Mesothelial cell of epicardium (in vitro differentiated cells): Measurements from ENCODE around the gene AGAP2. TPM values are rescaled to one million over a fixed set of nuclear protein-coding genes. Genes with fewer than 3 reads are reported as not detected.
"Not testable (repeated sequence)": the region's sequence is repeated elsewhere in the genome, so short reads cannot be mapped to it uniquely, and the experiment has no call there.

Source experiments
- DNase-seq, 2 experiments: peaks; one replicate each; pipeline ENCODE4 v3.0.0; 2021; ENCODE audit warnings: low spot score in 2 of 2; ENCODE audit not compliant: unreplicated experiment in 2 of 2
- H3K27ac Mint-ChIP-seq: 2 replicates; pipeline ENCODE4 v1.8.0; 2021; ENCODE audit warnings: mixed read lengths
- H3K27me3 Mint-ChIP-seq: 2 replicates; pipeline ENCODE4 v1.8.0; 2021; ENCODE audit warnings: low read depth, mixed read lengths
- H3K36me3 Mint-ChIP-seq: 2 replicates; pipeline ENCODE4 v1.8.0; 2021; ENCODE audit warnings: mixed read lengths
- H3K4me1 Mint-ChIP-seq: 2 replicates; pipeline ENCODE4 v1.8.0; 2021; ENCODE audit warnings: mixed read lengths
- H3K4me3 Mint-ChIP-seq: 2 replicates; pipeline ENCODE4 v1.8.0; 2021; ENCODE audit warnings: mild to moderate bottlenecking, moderate library complexity, mixed read lengths
- H3K9me3 Mint-ChIP-seq: 2 replicates; pipeline ENCODE4 v1.8.0; 2021; ENCODE audit warnings: mixed read lengths
- total RNA-seq: library from RNA; stranded (reverse); gene quantifications from 3 replicates; pipeline ENCODE4 v1.2.1, GENCODE V29; 2021
- TF ChIP-seq, protein P1 (sequence below): fragments of 200-600 bp; sonication (generic); IDR thresholded peaks from one replicate; pipeline ENCODE4 v1.5.0; 2021; ENCODE audit warnings: antibody characterized with exemption; ENCODE audit not compliant: unreplicated experiment

Gene AGAP2
- total RNA-seq, 1 donor from 2014 or later: 2.8 TPM

DNA sequence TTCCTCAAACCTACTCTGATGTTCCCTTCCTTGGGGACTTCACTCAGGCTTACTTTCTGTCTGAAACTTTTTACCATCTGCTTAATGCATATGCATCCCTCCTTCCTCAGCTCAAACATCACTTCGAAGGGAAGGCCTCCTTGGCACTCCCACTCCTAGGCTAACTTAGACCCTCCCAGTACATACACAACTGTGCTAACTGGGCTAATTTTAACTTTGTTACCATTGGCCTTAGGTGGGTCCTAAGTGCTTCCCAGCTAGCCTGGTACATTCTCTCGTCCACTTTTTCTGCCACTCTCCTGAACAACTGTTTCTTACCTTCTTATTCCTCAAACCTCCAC lies 37.7 kb upstream of the AGAP2 start:
- Mint-ChIP-seq H3K4me3 (no peak overlapping the region), H3K9me3 (no peaks in the 10 kb centered on the region), H3K27ac (no peak overlapping the region), H3K4me1 (peaks cover 15% of the 10 kb centered on the region), H3K36me3 (peaks cover 2% of the 10 kb centered on the region), H3K27me3 (no peaks in the 10 kb centered on the region)
- TF ChIP-seq, protein P1, sequence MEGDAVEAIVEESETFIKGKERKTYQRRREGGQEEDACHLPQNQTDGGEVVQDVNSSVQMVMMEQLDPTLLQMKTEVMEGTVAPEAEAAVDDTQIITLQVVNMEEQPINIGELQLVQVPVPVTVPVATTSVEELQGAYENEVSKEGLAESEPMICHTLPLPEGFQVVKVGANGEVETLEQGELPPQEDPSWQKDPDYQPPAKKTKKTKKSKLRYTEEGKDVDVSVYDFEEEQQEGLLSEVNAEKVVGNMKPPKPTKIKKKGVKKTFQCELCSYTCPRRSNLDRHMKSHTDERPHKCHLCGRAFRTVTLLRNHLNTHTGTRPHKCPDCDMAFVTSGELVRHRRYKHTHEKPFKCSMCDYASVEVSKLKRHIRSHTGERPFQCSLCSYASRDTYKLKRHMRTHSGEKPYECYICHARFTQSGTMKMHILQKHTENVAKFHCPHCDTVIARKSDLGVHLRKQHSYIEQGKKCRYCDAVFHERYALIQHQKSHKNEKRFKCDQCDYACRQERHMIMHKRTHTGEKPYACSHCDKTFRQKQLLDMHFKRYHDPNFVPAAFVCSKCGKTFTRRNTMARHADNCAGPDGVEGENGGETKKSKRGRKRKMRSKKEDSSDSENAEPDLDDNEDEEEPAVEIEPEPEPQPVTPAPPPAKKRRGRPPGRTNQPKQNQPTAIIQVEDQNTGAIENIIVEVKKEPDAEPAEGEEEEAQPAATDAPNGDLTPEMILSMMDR: no peak
- no peak for DNase-seq

DNA sequence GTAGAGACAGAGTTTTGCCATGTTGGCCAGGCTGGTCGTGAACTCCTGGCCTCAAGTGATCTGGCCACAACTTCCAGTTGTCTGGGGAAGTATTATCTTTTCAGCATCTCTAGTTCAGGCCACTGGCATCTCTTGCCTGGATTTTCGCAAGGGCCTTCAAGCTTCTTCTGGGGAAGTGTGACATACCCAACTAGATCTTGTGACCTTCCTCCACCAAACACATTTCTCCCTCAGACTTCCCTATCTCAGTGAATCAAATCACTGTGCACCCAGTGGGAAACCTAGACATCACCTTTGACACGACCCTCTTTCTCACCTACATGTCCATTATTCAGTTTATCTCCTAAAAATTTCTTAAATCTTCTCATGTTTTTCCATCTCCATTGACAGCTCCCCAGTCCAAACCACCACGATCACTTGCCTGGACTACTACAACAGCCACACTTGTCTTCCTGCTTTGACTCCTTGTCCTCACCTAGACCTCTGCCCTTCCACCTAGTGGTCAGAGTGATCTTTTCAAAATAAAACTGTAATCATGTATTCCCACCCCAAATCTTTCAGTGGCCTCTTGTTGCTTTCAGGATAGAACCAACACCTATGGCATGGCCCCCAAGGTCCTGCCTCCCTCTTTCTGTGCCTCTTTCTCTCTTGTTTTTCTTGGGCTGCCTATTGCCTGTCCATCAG lies 37.2 kb upstream of the AGAP2 start:
- Mint-ChIP-seq H3K4me3 (no peak overlapping the region), H3K27me3 (no peaks in the 10 kb centered on the region), H3K27ac (no peak overlapping the region), H3K4me1 (peaks cover 17% of the 10 kb centered on the region), H3K36me3 (peaks cover 2% of the 10 kb centered on the region), H3K9me3 (no peaks in the 10 kb centered on the region)
- no peak for DNase-seq
- TF ChIP-seq, protein P1: no peak

DNA sequence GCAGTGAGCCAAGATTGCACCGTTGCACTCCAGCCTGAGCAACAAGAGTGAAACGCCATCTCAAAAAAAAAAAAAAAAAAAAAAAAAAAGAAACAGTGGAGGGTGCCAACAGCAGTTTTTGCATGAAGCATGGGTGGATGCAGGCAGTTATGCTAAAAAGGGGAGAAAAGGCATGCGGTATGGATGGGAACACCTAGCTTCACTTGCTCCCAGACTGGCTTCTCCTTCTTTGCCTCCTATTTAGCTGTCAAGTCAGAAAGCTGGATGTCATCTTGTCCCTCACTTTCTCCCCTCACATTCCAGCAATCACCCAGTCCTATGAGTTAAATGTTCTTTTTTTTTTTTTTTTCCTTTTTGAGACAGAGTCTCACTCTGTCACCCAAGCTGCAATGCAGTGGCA lies 36.5 kb upstream of the AGAP2 start:
- TF ChIP-seq, protein P1: no peak
- Mint-ChIP-seq H3K4me1 (peaks cover 17% of the 10 kb centered on the region), H3K36me3 (peaks cover 3% of the 10 kb centered on the region), H3K27me3 (no peaks in the 10 kb centered on the region), H3K9me3 (no peaks in the 10 kb centered on the region), H3K4me3 (no peak overlapping the region), H3K27ac (no peak overlapping the region)
- no peak for DNase-seq

DNA sequence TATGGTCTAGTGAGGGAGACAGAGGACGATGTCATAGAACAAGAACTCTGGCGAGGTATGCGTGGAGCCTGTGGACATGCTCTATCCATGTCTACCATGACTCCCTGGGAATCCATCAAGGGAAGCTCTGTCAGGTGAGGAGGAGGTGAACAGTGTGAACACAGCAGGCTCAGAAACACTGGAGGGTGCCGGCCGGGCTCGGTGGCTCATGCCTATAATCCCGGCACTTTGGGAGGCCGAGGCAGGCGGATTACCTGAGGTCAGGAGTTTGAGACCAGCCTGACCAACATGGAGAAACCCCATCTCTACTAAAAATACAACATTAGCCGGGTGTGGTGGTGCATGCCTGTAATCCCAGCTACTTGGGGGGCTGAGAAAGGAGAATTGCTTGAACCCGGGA lies 36.1 kb upstream of the AGAP2 start:
- not testable (repeated sequence) for H3K4me3 Mint-ChIP-seq, H3K9me3 Mint-ChIP-seq, H3K27ac Mint-ChIP-seq, H3K36me3 Mint-ChIP-seq, DNase-seq, H3K27me3 Mint-ChIP-seq
- peaks cover 17% of the 10 kb centered on the region for H3K4me1 Mint-ChIP-seq

DNA sequence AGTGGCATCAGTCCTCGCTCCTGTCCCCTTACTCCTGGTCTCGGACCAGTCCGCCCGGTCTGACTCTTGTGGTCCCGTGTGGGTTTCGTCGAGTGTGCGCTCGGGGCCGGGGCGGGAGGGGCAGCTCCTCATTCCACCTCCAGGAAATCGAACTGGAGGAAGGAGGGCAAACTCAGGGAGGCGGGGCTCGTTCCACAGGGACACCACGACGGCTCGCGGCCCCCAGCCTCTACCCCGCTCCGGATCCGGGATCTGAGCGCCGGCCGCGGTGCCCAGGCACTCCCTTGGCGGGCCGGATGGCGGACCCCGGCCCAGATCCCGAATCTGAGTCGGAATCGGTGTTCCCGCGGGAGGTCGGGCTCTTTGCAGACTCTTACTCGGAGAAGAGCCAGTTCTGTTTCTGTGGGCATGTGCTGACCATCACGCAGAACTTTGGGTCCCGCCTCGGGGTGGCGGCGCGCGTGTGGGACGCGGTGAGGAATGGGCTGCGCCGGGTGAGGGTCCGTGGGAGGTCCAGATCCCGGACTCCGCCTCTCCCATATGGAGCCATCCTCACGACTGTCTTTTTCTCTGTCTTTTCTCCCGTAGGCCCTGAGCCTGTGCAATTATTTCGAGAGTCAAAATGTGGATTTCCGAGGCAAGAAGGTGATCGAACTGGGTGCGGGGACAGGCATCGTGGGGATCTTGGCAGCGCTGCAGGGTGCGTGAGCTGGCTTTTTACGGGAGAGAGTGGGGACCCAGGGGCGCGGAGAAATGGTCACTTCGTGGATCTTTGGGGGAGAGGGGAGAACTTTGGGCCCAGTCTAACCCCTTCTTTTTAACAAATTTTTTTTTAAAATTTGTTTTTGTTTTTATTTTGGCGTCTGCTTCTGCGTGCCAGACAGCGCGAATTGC lies 34.1 kb upstream of the AGAP2 start, which contains the start of gene EEF1AKMT3:
TSS of gene EEF1AKMT3 (plus strand) at position 186 of the 894 bp plus-strand sequence. CDS start at position 297, 111 bp downstream.
- TF ChIP-seq, protein P1: no peak
- Mint-ChIP-seq H3K36me3 (peaks cover 8% of the 10 kb centered on the region), H3K27ac (peak within 1 kb of the TSS; percentile 99), H3K27me3 (peaks cover 8% of the 10 kb centered on the region), H3K4me1 (peaks cover 17% of the 10 kb centered on the region), H3K4me3 (peak within 1 kb of the TSS; percentile 92), H3K9me3 (no peaks in the 10 kb centered on the region)
- DNase-seq: peak in 1 of 2 experiments; percentile 53

DNA sequence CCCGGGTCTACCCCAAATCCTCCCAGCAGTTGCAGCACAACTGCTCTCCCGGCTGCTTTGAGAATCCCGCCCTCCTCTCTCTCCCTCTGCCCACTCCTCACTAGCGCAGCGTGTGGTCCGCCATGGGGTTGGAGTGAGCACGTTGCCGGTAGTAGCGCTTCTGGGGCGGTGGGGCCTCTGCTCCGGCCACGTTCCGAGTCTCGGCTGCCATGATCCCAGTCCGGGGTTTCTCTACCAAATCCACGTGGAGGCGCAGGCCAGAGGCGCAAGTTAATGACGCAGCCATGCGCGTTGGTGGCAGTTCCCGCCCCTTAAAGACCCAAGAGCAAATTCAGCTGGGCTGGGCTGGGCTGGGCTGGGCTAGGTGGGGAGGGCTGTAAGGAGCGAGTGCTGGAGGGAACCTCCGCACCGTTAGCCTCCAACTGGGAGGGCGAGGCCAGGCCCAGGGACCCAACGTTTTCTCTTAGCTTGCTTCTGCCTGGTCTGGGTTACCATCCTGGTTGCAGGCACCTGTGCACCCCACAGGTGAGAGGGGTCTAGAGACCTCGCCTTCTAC lies 33.4 kb upstream of the AGAP2 start, which contains the start of gene METTL1:
TSS of gene METTL1 (minus strand) at position 233 of the 556 bp plus-strand sequence. CDS start at position 211, 22 bp downstream.
- peaks cover 18% of the 10 kb centered on the region for H3K4me1 Mint-ChIP-seq
- DNase-seq: peak; percentile 84 to 93
- peak within 1 kb of the TSS; percentile 92 for H3K4me3 Mint-ChIP-seq
- no peaks in the 10 kb centered on the region for H3K9me3 Mint-ChIP-seq
- H3K27me3 Mint-ChIP-seq: peaks cover 16% of the 10 kb centered on the region
- H3K36me3 Mint-ChIP-seq: peaks cover 8% of the 10 kb centered on the region
- H3K27ac Mint-ChIP-seq: peak within 1 kb of the TSS; percentile 99
- TF ChIP-seq, protein P1: no peak
